KMS-11 (cell line): ENCODE results near the gene SRSF4.

ENCODE experiments used
- H2AFZ ChIP-seq: fragments of 200-600 bp; sonication (generic); 2 replicates; pipeline ENCODE4 v1.6.1; 2016; ENCODE audit warnings: antibody characterized with exemption, mixed run types, low read depth
- H3K27ac ChIP-seq: fragments of 200-600 bp; sonication (generic); 2 replicates; pipeline ENCODE4 v1.6.1; 2016; ENCODE audit warnings: mild to moderate bottlenecking, mixed run types
- H3K27me3 ChIP-seq: fragments of 200-600 bp; sonication (generic); 2 replicates; pipeline ENCODE4 v1.6.1; 2017; ENCODE audit warnings: mild to moderate bottlenecking, low read depth, mixed run types, moderate library complexity; ENCODE audit not compliant: insufficient read depth
- H3K36me3 ChIP-seq: fragments of 200-600 bp; sonication (generic); 2 replicates; pipeline ENCODE4 v1.6.1; 2017; ENCODE audit warnings: mild to moderate bottlenecking, mixed run types; ENCODE audit not compliant: insufficient read depth
- H3K4me1 ChIP-seq: fragments of 200-600 bp; sonication (generic); 2 replicates; pipeline ENCODE4 v1.6.1; 2016; ENCODE audit warnings: mild to moderate bottlenecking, low read depth, mixed run types; ENCODE audit not compliant: poor library complexity, severe bottlenecking
- H3K4me2 ChIP-seq: fragments of 200-600 bp; sonication (generic); 2 replicates; pipeline ENCODE4 v1.7.0; 2016; ENCODE audit warnings: mild to moderate bottlenecking, mixed run types
- H3K4me3 ChIP-seq: fragments of 200-600 bp; sonication (generic); IDR thresholded peaks from 2 replicates; pipeline ENCODE4 v1.6.1; 2017; ENCODE audit warnings: low read depth, low read length, mixed read lengths; ENCODE audit not compliant: insufficient read depth
- H3K79me2 ChIP-seq: fragments of 200-600 bp; sonication (generic); 2 replicates; pipeline ENCODE4 v1.6.1; 2016; ENCODE audit warnings: low read depth, mixed run types; ENCODE audit not compliant: insufficient read depth
- H3K9ac ChIP-seq: fragments of 200-600 bp; sonication (generic); 2 replicates; pipeline ENCODE4 v1.6.1; 2016; ENCODE audit warnings: mild to moderate bottlenecking, mixed run types
- H4K20me1 ChIP-seq: fragments of 200-600 bp; sonication (generic); 2 replicates; pipeline ENCODE4 v1.6.1; 2016; ENCODE audit warnings: mild to moderate bottlenecking, mixed run types; ENCODE audit not compliant: insufficient read depth
- CTCF ChIP-seq: fragments of 200-600 bp; sonication (generic); conservative IDR thresholded peaks from 2 replicates; pipeline ENCODE4 v1.6.1; 2017; ENCODE audit warnings: low read depth, mild to moderate bottlenecking, antibody characterized with exemption, low read length, moderate library complexity, mixed read lengths

The SRSF4 gene

DNA sequence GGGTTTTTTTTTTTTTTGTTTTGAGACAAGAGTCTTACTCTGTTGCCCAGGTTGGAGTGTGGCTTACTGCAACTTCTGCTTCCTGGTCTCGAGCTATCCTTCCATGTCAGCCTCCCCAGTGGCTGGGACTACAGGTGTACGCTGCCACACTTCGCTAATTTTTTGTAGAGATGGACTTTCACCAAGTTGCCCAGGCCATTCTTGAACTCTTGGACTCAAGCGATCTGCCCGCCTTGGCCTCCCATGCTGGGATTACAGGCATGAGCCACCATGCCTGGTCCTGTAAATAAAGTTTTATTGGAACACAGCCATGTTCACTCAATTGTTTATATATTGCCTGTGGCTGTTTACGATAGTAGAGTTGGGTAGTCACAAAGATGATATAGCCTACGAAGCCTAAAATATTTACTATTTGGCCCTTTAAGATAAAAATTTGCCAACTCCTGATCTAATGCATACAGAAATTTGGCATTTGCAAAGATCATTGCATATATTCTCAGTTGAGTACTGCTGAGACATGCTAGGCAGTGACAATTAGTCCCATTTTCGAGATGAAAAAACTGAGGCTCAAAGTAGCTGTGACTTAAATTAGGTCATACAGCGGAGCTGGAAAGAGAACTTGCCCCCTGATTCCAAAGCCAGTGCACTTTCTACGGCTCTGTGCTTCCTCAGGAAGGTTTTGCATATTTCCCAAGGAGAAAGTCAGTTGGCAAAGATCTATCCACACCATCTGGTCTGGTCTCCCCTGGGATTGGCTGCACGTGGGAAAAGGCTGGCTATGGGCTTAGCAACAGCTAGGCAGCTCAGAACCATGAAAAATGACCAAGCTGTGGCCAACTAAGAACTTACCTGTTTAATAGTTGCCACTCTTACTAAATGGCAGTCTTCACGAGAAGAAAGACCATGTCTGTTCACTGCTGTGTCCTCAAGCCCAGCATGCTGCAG, 29.7 kb upstream of the SRSF4 start:
- Histone ChIP-seq H3K4me1 (peaks cover 17% of the 10 kb centered on the region), H3K36me3 (no peaks in the 10 kb centered on the region), H3K4me2 (no peak overlapping the region), H2AFZ (no peak overlapping the region), H3K9ac (no peak overlapping the region), H3K79me2 (no peaks in the 10 kb centered on the region), H3K27ac (no peak overlapping the region), H4K20me1 (no peaks in the 10 kb centered on the region), H3K4me3 (no peak overlapping the region), H3K27me3 (no peaks in the 10 kb centered on the region)
- TF ChIP-seq CTCF: no peak

- H4K20me1 ChIP-seq: no peaks in the 10 kb centered on the region
- no peak for TF ChIP-seq CTCF
- H3K27me3 ChIP-seq: no peaks in the 10 kb centered on the region
- no peaks in the 10 kb centered on the region for H3K36me3 ChIP-seq
- H3K27ac ChIP-seq: no peak overlapping the region
- H2AFZ ChIP-seq: no peak overlapping the region
- no peaks in the 10 kb centered on the region for H3K79me2 ChIP-seq
- H3K4me3 ChIP-seq: no peak overlapping the region
- no peak overlapping the region for H3K9ac ChIP-seq
- no peak overlapping the region for H3K4me2 ChIP-seq
- peaks cover 10% of the 10 kb centered on the region for H3K4me1 ChIP-seq
These were observed 28.8 kb upstream of the SRSF4 start for GRCh38 chr1:29210278-29211085.

GRCh38 chr1:29209173-29209572, 27.5 kb upstream of the SRSF4 start:
- Histone ChIP-seq H3K27ac (no peak overlapping the region), H3K36me3 (no peaks in the 10 kb centered on the region), H3K79me2 (no peaks in the 10 kb centered on the region), H3K9ac (no peak overlapping the region), H3K4me3 (no peak overlapping the region), H4K20me1 (no peaks in the 10 kb centered on the region), H3K27me3 (no peaks in the 10 kb centered on the region), H3K4me1 (no peaks in the 10 kb centered on the region), H3K4me2 (no peak overlapping the region), H2AFZ (no peak overlapping the region)
- TF ChIP-seq CTCF: no peak

DNA sequence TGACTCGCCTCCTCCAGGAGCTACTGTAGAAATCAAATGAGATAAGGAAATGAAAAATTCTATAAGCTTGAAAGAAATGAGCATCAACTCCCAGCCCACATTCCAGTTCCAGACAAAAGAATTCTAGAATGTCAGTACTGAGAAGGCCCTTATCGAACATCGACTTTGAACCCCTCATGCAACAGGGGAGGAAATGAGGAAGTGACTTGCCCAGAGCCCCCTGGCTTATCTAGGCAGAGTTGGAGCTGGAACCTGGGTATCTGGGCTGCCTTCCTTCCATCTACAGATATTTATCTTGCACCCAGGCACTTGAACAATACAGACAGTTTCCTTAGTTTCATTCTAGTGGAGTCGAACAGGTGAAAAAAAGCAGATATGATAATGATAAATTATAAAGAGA, 26.7 kb upstream of the SRSF4 start:
- Histone ChIP-seq H4K20me1 (no peaks in the 10 kb centered on the region), H3K27ac (no peak overlapping the region), H3K4me1 (no peaks in the 10 kb centered on the region), H3K4me3 (no peak overlapping the region), H3K27me3 (no peaks in the 10 kb centered on the region), H3K4me2 (no peak overlapping the region), H3K9ac (no peak overlapping the region), H3K79me2 (no peaks in the 10 kb centered on the region), H3K36me3 (no peaks in the 10 kb centered on the region), H2AFZ (no peak overlapping the region)
- TF ChIP-seq CTCF: no peak
